GM12878 (cell line): ENCODE measurements around the gene DDX24. TPM values are rescaled to one million over a fixed set of nuclear protein-coding genes. Genes with fewer than 3 reads are reported as not detected.

Experiments
- ATAC-seq: fragments of 200-7000 bp; cut with Tn5 transposase; 3 replicates; pipeline ENCODE4 v1.9.1; 2020; ENCODE audit warnings: mild to moderate bottlenecking, moderate library complexity
- BruUV-seq: library from RNA; stranded (reverse); fragments of 400-500 nt; replicated peaks from 2 replicates; lab custom pipeline; 2021; lab: Mats Ljungman, UMichigan
- CTCF ChIA-PET: fragments of 300-600 bp; sonication (Branson Sonifier 250); formaldehyde crosslinking; extraction: SDS; loops from one replicate; lab custom pipeline; 2021; ENCODE audit warnings: inconsistent platforms; lab: Yijun Ruan, JAX
- POLR2A ChIA-PET: fragments of 350-600 bp; formaldehyde crosslinking; extraction: SDS; loops from one replicate; lab custom pipeline; 2021; ENCODE audit warnings: inconsistent platforms; lab: Charles Lee
- RAD21 ChIA-PET: fragments of 300-600 bp; sonication (Branson Sonifier 250); formaldehyde crosslinking; loops from one replicate; lab custom pipeline; 2023; ENCODE audit warnings: antibody characterized with exemption; ENCODE audit not compliant: unreplicated experiment; lab: Charles Lee
- SMC1A ChIA-PET: fragments of 300-600 bp; sonication (Branson Sonifier 250); formaldehyde crosslinking; loops from one replicate; lab custom pipeline; 2023; ENCODE audit not compliant: unreplicated experiment, uncharacterized antibody; lab: Charles Lee
- DNase-seq: peaks from one replicate; pipeline ENCODE4 v3.0.0-alpha.2; 2011; ENCODE audit warnings: low read depth, low spot score
- FAIRE-seq: peaks from 3 replicates; lab custom pipeline; 2011; peaks lifted over from hg19 to GRCh38; lab: Jason Lieb, UNC
- H2AFZ ChIP-seq: 2 replicates; pipeline ENCODE4 v1.6.0; 2011; ENCODE audit warnings: low read depth, low read length, control low read depth; ENCODE audit not compliant: control insufficient read depth
- H3K27ac ChIP-seq: 2 replicates; pipeline ENCODE4 v1.5.1; 2011; ENCODE audit warnings: control low read depth; ENCODE audit not compliant: control insufficient read depth, insufficient read depth
- H3K27me3 ChIP-seq, 2 experiments: replicated peaks in 1 of 2; 2 replicates each; pipeline versions ENCODE4 v1.6.0 to v1.6.1; 2011; ENCODE audit warnings: low read length in 1 of 2; ENCODE audit not compliant: control insufficient read depth in 2 of 2, insufficient read depth in 2 of 2
- H3K36me3 ChIP-seq, 2 experiments: 2 replicates each; pipeline ENCODE4 v1.5.1; 2011; ENCODE audit warnings: low read length in 1 of 2; ENCODE audit not compliant: control insufficient read depth in 2 of 2, insufficient read depth in 2 of 2
- H3K4me1 ChIP-seq: 2 replicates; pipeline ENCODE4 v1.6.1; 2011; ENCODE audit warnings: mild to moderate bottlenecking, low read length, moderate library complexity, mixed read lengths; ENCODE audit not compliant: control insufficient read depth, insufficient read depth
- H3K4me2 ChIP-seq: 2 replicates; pipeline ENCODE4 v1.6.0; 2011; ENCODE audit warnings: control low read depth; ENCODE audit not compliant: control insufficient read depth, insufficient read depth
- H3K4me3 ChIP-seq: fragments of 200-600 bp; sonication (generic); 2 replicates; pipeline ENCODE4 v1.5.1; 2016
- H3K79me2 ChIP-seq: 2 replicates; pipeline ENCODE4 v1.6.0; 2011; ENCODE audit warnings: low read length; ENCODE audit not compliant: control insufficient read depth, insufficient read depth
- H3K9ac ChIP-seq: 2 replicates; pipeline ENCODE4 v1.8.0; 2011; ENCODE audit warnings: low read length, control low read depth, mixed read lengths; ENCODE audit not compliant: control insufficient read depth, insufficient read depth
- H3K9me3 ChIP-seq: replicated peaks from 3 replicates; pipeline ENCODE4 v1.5.1; 2011; ENCODE audit warnings: mild to moderate bottlenecking, low read length; ENCODE audit not compliant: control insufficient read depth, insufficient read depth
- H4K20me1 ChIP-seq: 2 replicates; pipeline ENCODE4 v1.6.0; 2011; ENCODE audit not compliant: control insufficient read depth, insufficient read depth
- BACH1 ChIP-seq: fragments of 450-650 bp; IDR thresholded peaks from 2 replicates; pipeline ENCODE4 v1.6.1; 2017; ENCODE audit warnings: mild to moderate bottlenecking, borderline replicate concordance
- BMI1 ChIP-seq: fragments of 450-650 bp; IDR thresholded peaks from 2 replicates; pipeline ENCODE4 v1.6.1; 2016; ENCODE audit warnings: mild to moderate bottlenecking, moderate library complexity, borderline replicate concordance
- KLF5 ChIP-seq: fragments of 450-650 bp; IDR thresholded peaks from 2 replicates; pipeline ENCODE4 v1.6.1; 2014; ENCODE audit warnings: mild to moderate bottlenecking; ENCODE audit not compliant: partially characterized antibody
- MLLT1 ChIP-seq: fragments of 450-650 bp; IDR thresholded peaks from 2 replicates; pipeline ENCODE4 v1.6.1; 2016; ENCODE audit warnings: mild to moderate bottlenecking
- MXI1 ChIP-seq: fragments of 150-350 bp; IDR thresholded peaks from 2 replicates; pipeline ENCODE4 v1.6.1; 2011; ENCODE audit warnings: low read depth, mild to moderate bottlenecking, inconsistent platforms, low read length, improper control_type of control experiment
- RELA ChIP-seq: fragments of 450-650 bp; IDR thresholded peaks from 2 replicates; pipeline ENCODE4 v1.8.0; 2014; ENCODE audit warnings: borderline replicate concordance; ENCODE audit not compliant: partially characterized antibody
- WRNIP1 ChIP-seq: IDR thresholded peaks from 2 replicates; pipeline ENCODE4 v1.6.1; 2011; ENCODE audit warnings: low read depth, low read length, improper control_type of control experiment, borderline replicate concordance
- ZNF274 ChIP-seq: IDR thresholded peaks from one replicate; pipeline ENCODE4 v1.8.0; 2011; ENCODE audit not compliant: insufficient read length, insufficient read depth
- WGBS: methylation state at CpG from one replicate; pipeline ENCODE4 v1.1.6; 2016; ENCODE audit warnings: low lambda C conversion rate; ENCODE audit not compliant: insufficient replicate concordance, insufficient coverage; ENCODE audit errors: missing lambda C conversion rate; 5-methylcytosine and 5-hydroxymethylcytosine counted together
- in situ Hi-C: fragments of 300-500 bp; cut with MboI; formaldehyde crosslinking; loops from 9 replicates; pipeline ENCODE4 v1.14.3; 2018; ENCODE audit warnings: mixed read lengths
- intact Hi-C: fragments of 100-400 bp; cut with micrococcal nuclease; formaldehyde crosslinking; loops from one replicate; pipeline ENCODE4 v1.14.2; 2022; ENCODE audit not compliant: unreplicated experiment
- polyA plus RNA-seq, 11 experiments: library from polyadenylated mRNA; depleted of rRNA in 4 of 11; unstranded in 6 of 11; stranded (reverse) in 5 of 11; fragments of >200 nt; fragmentation: Nextera tagmentation in 4 of 11; fragmentation: Illumina TruSeq in 1 of 11; extraction: Ambion mirVana in 4 of 11; extraction: Trizol in 1 of 11; gene quantifications; 1 replicate in 1 of 11; 2 replicates in 10 of 11; pipeline versions ENCODE4 v1.2.1 to v1.2.3, GENCODE V29; 2011 to 2016; ENCODE audit warnings: inconsistent platforms in 2 of 11, missing spikeins in 2 of 11, low read depth in 1 of 11
- total RNA-seq, 4 experiments: library from RNA; depleted of rRNA in 3 of 4; stranded (reverse); fragments of >200 nt in 3 of 4; fragmentation: Illumina TruSeq in 1 of 4; extraction: Trizol in 1 of 4; gene quantifications; 2 replicates each; pipeline versions ENCODE4 v1.2.1 to v1.2.3, GENCODE V29; 2013 to 2021
- TF ChIP-seq, protein P1 (sequence below): IDR thresholded peaks from 2 replicates; pipeline ENCODE4 v1.6.1; 2011; ENCODE audit warnings: borderline replicate concordance, low read depth, mild to moderate bottlenecking, moderate library complexity, low read length; ENCODE audit not compliant: insufficient read depth, poor library complexity, severe bottlenecking
- TF ChIP-seq, protein P2 (sequence below): IDR thresholded peaks from 2 replicates; pipeline ENCODE4 v1.6.1; 2011; ENCODE audit warnings: low read depth, mild to moderate bottlenecking, low read length, moderate library complexity, borderline replicate concordance; ENCODE audit errors: extremely low read depth

DDX24 gene
- total and polyA plus RNA-seq, 10 of the 15 experiments (the other 5 are each of a cell fraction or from before 2014, with no cell fraction given), result 137 to 266 (median 184) TPM

DNA sequence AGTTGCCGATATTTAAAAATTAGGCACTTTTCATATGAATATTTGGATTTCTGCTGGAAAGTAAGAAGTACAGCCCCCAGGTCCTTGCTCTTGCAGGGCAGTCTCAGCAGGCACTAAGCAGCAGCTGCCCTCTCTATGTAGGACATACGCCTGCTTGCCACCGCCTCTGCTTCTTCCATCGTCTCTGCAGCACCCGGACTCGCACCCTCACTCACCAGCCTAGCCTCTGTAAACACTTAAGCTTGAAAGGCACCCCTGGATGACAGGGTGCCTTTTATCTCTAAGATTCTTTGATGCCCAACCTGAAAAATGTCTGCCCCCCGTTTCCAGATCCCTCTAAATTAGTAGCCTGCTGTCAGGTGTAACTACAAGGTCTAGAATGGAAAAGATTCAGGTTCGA is 35.9 kb downstream of the DDX24 start:
- no peak for FAIRE-seq
- no peak for TF ChIP-seq BMI1
- no peak for TF ChIP-seq KLF5
- no peak for TF ChIP-seq MXI1
- TF ChIP-seq BACH1, result no peak
- no peak for TF ChIP-seq ZNF274
- no peak for TF ChIP-seq MLLT1
- TF ChIP-seq, protein P1, sequence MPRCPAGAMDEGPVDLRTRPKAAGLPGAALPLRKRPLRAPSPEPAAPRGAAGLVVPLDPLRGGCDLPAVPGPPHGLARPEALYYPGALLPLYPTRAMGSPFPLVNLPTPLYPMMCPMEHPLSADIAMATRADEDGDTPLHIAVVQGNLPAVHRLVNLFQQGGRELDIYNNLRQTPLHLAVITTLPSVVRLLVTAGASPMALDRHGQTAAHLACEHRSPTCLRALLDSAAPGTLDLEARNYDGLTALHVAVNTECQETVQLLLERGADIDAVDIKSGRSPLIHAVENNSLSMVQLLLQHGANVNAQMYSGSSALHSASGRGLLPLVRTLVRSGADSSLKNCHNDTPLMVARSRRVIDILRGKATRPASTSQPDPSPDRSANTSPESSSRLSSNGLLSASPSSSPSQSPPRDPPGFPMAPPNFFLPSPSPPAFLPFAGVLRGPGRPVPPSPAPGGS, result no peak
- TF ChIP-seq RELA, result no peak
- TF ChIP-seq, protein P2, sequence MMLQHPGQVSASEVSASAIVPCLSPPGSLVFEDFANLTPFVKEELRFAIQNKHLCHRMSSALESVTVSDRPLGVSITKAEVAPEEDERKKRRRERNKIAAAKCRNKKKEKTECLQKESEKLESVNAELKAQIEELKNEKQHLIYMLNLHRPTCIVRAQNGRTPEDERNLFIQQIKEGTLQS, result no peak
- no peak for TF ChIP-seq WRNIP1
- POLR2A ChIA-PET, result no interaction called here

More for the DNA sequence above, 35.9 kb downstream of the DDX24 start:
- Histone ChIP-seq H3K79me2 (no peaks in the 10 kb centered on the region), H3K4me1 (no peaks in the 10 kb centered on the region), H3K9ac (no peak overlapping the region), H2AFZ (no peak overlapping the region), H3K27me3 (no peaks in the 10 kb centered on the region), H3K4me3 (no peak overlapping the region), H3K9me3 (no peaks in the 10 kb centered on the region), H3K4me2 (no peak overlapping the region), H3K36me3 (peaks cover 15 to 17% of the 10 kb centered on the region in 2 experiments; a peak in 3 of 4 replicates), H3K27ac (no peak overlapping the region), H4K20me1 (no peaks in the 10 kb centered on the region)
- no peak for DNase-seq
- in situ Hi-C loops (no loop called here), intact Hi-C loops (no loop called here)
- no peak for ATAC-seq
- 92% methylated on average over 8 of the region's 8 CpGs for WGBS
- ChIA-PET CTCF (interaction anchor here (1.0 to 1.7 kb wide), 2 partner anchors 10 to 87 kb away, joined by 3 read pairs; no protein-coding TSS in a partner anchor), RAD21 (interaction anchor here (2.6 kb wide), 1 partner anchor 92 kb away, joined by 6 read pairs; no protein-coding TSS in a partner anchor), SMC1A (no interaction called here)
- BruUV-seq, result no TSS peak
